Stimulated activated naive CD8-positive, alpha-beta T cell treated with anti-CD3 and anti-CD28 coated beads, Interleukin-15, amount 100 ng/mL, for 72 hours (primary cell): ENCODE data around the gene ERICH4.
A peak's percentile ranks its signal among the peaks of the same experiment; 100 is the strongest.
"Not testable (repeated sequence)": the region's sequence is repeated elsewhere in the genome, so short reads cannot be mapped to it uniquely, and the experiment has no call there.

ENCODE experiments used
- ATAC-seq: fragments of 150-1000 bp; cut with Tn5 transposase; 2 replicates; pipeline ENCODE4 v1.10.0; 2021; ENCODE audit warnings: mild to moderate bottlenecking, moderate library complexity
- DNase-seq, 2 donors: peaks; one replicate each; pipeline ENCODE4 v3.0.0; 2021 to 2022
- H3K27ac Mint-ChIP-seq, 2 donors: one replicate each; pipeline ENCODE4 v1.8.0; 2022; ENCODE audit warnings: mild to moderate bottlenecking in 2 of 2, mixed read lengths in 2 of 2, moderate library complexity in 2 of 2
- H3K27me3 Mint-ChIP-seq: one replicate; pipeline ENCODE4 v1.8.0; 2022; ENCODE audit warnings: mixed read lengths
- H3K4me1 Mint-ChIP-seq: one replicate; pipeline ENCODE4 v1.8.0; 2022; ENCODE audit warnings: mild to moderate bottlenecking, mixed read lengths
- H3K4me3 Mint-ChIP-seq, 2 donors: one replicate each; pipeline ENCODE4 v1.8.0; 2022; ENCODE audit warnings: mild to moderate bottlenecking in 2 of 2, mixed read lengths in 2 of 2, moderate library complexity in 1 of 2
- H3K9me3 Mint-ChIP-seq, 2 donors: one replicate each; pipeline ENCODE4 v1.8.0; 2022; ENCODE audit warnings: mixed read lengths in 2 of 2

The ERICH4 gene

GRCh38 chr19:41439441-41440222 lies 3.3 kb upstream of the ERICH4 start, which contains the start of gene DMAC2:
Gene DMAC2, minus strand, starts transcription at chr19:41439912. Its CDS starts 13 bp downstream, at chr19:41439899.
- DNase-seq (peak; percentile 92 to 94), ATAC-seq (peak; percentile 98)
- Mint-ChIP-seq H3K27ac (peak within 1 kb of the TSS in 1 of 2 donors; percentile 78), H3K27me3 (no peaks in the 10 kb centered on the region), H3K9me3 (no peaks in the 10 kb centered on the region), H3K4me1 (peaks cover 5% of the 10 kb centered on the region), H3K4me3 (no peak within 1 kb of the TSS)

DNA sequence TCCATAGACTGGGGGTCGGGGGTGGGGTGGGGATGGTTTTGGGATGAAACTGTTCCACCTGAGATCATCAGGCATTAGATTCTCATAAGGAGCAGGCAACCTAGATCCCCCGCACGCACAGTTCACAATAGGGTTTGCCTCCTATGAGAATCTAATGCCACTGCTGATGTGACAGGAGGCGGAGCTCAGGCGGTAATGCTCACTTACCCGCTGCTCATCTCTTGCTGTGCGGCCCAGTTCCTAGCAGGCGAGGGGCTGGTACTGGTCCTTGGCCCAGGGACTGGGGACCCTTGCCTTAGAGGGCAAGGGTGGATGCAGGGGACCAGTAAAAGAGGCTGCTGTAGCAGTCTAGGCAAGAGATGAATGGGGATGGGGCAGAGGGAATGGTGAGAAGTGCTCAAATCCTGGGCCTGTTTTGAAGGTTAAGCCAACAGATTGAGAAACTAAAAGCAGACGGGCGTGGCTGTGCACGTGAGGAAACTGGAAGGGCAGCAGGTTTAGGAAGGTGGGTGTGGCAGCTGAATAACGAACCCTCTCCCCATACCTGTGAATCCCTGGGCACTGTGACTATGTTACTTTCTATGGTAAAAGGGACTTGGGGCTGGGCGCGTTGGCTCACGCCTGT lies 1.5 kb upstream of the ERICH4 start:
- no peak for ATAC-seq
- peaks cover 5% of the 10 kb centered on the region for H3K4me1 Mint-ChIP-seq

GRCh38 chr19:41443813-41444455 lies 978 bp downstream of the ERICH4 start:
- peaks cover 7% of the 10 kb centered on the region for H3K27me3 Mint-ChIP-seq
- ATAC-seq (no peak), DNase-seq (no peak)
- H3K9me3 Mint-ChIP-seq = no peaks in the 10 kb centered on the region
- peak overlapping the region in 1 of 2 donors; percentile 0 for H3K27ac Mint-ChIP-seq
- no peak overlapping the region for H3K4me3 Mint-ChIP-seq
- peaks cover 5% of the 10 kb centered on the region for H3K4me1 Mint-ChIP-seq

More for the DNA sequence above, 1.5 kb upstream of the ERICH4 start:
- Mint-ChIP-seq H3K4me3 (no peak overlapping the region), H3K27ac (no peak overlapping the region), H3K27me3 (peaks cover 4% of the 10 kb centered on the region), H3K9me3 (no peaks in the 10 kb centered on the region)
- DNase-seq = no peak

DNA sequence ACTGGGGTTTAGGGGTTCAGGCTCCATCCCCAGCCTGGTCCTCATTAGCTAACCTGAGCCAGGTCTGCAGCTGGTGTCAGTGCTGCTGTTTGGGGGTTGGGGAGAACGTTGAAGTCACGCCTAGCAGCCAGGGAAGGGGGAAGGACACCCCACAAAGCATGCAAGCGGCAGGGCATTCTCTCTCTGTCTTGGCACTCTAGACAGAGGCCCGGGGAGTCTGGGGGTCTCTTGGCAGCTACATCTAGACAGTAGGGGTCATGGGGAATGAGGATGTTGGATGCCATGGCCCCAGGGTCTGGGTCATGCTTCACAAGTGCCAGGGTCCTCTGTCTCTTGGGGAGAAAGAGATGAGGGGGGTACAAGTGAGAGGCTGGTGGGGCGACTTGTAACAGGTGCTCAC lies 2.6 kb downstream of the ERICH4 start:
- H3K9me3 Mint-ChIP-seq = no peaks in the 10 kb centered on the region
- no peak overlapping the region for H3K4me3 Mint-ChIP-seq
- peaks cover 12% of the 10 kb centered on the region for H3K4me1 Mint-ChIP-seq

DNA sequence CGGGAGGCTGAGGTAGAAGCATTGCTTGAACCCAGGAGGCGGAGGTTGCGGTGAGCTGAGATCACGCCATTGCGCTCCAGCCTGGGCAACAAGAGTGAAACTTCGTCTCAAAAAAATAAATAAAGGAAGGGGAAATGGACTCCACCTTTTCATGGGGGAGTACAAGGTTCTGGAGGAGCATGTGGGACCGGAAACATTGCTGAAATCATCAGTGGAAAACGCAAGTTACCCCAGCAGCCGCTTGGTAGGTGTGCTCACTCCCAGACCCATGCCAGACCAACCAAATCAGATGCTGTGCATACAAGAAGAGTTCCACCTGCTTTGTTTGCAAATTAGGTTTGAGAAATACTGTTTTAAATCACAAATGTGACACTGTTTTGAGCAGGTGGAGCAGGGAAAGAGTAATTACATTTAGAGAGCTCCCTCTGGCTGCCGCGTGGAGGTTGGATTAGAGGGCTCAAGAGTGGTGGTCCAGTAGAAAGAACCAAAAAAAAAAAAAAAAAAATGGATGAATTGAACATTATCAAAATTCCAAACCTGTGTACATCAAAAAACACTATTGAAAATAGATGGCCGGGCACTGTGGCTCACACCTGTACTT lies 4.9 kb downstream of the ERICH4 start:
- Mint-ChIP-seq H3K9me3 (no peaks in the 10 kb centered on the region), H3K4me3 (peak overlapping the region in 1 of 2 donors; percentile 33)

More for the DNA sequence above, 2.6 kb downstream of the ERICH4 start:
- DNase-seq = no peak
- Mint-ChIP-seq H3K27ac (no peak overlapping the region), H3K27me3 (peaks cover 20% of the 10 kb centered on the region)
- no peak for ATAC-seq

GRCh38 chr19:41449079-41449864 lies 6.3 kb downstream of the ERICH4 start:
- peak; percentile 74 to 76 for DNase-seq
- Mint-ChIP-seq H3K27me3 (peaks cover 20% of the 10 kb centered on the region), H3K27ac (peak overlapping the region in 1 of 2 donors; percentile 78), H3K4me3 (peak overlapping the region; percentile 85 to 87), H3K9me3 (no peaks in the 10 kb centered on the region), H3K4me1 (peaks cover 12% of the 10 kb centered on the region)
- ATAC-seq = peak; percentile 89

More for the DNA sequence above, 4.9 kb downstream of the ERICH4 start:
- Mint-ChIP-seq H3K4me1 (peaks cover 12% of the 10 kb centered on the region), H3K27ac (no peak overlapping the region), H3K27me3 (peaks cover 20% of the 10 kb centered on the region)
- ATAC-seq (no peak), DNase-seq (no peak)

DNA sequence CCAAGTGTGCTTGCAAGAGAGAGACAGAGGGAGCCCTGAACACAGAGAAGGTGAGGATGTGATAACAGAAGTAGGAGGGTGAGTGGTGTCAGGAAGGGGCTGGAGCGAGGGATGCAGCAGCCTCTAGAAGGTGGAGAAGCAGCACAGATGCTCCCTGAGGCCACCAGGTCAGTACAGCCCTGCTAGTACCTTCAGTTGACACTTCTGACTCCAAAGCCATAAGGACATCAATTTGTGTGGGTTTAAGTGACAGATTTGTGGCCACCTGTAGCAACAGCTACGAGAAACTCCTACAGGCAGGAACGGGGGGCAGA lies 6.9 kb downstream of the ERICH4 start:
- peaks cover 12% of the 10 kb centered on the region for H3K4me1 Mint-ChIP-seq
- H3K27me3 Mint-ChIP-seq = peaks cover 20% of the 10 kb centered on the region
- H3K4me3 Mint-ChIP-seq = no peak overlapping the region
- DNase-seq (no peak), ATAC-seq (peak; percentile 44)
- H3K9me3 Mint-ChIP-seq = no peaks in the 10 kb centered on the region
- H3K27ac Mint-ChIP-seq = no peak overlapping the region

DNA sequence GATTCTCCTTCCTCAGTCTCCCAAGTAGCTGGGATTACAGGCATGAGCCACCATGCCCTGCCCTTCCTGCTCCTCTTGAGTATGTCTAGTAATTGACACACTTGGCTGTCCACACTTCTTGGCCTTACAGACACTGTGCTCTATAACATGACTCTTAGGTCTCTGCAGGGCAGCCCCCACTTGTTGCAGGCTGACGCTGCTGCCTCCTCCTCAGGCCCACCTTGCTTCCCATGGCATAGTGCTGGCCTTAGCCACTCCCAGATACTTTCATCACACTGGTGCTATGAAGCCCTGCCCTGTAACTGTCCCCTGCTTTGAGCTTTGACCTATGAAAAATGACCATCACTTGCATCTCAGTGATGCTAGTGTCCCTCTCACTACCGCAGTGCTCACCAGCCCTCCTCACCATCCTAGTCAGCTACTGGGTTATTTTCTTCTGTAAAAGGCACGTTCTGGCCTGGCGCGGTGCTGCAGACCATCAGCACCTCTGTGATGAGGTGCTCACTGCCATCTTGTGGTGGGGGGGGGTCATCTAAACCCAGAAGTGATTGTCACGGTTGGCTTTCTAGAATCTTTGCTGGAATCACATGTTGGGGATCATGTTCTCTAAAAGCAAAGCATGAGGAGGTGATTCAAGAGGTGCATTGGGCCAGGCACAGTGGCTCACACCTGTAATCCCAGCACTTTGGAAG lies 9.8 kb downstream of the ERICH4 start:
- Mint-ChIP-seq H3K9me3 (no peaks in the 10 kb centered on the region), H3K27ac (no peak overlapping the region), H3K4me1 (peaks cover 34% of the 10 kb centered on the region), H3K4me3 (no peak overlapping the region), H3K27me3 (peaks cover 21% of the 10 kb centered on the region)
- DNase-seq (no peak), ATAC-seq (no peak)

DNA sequence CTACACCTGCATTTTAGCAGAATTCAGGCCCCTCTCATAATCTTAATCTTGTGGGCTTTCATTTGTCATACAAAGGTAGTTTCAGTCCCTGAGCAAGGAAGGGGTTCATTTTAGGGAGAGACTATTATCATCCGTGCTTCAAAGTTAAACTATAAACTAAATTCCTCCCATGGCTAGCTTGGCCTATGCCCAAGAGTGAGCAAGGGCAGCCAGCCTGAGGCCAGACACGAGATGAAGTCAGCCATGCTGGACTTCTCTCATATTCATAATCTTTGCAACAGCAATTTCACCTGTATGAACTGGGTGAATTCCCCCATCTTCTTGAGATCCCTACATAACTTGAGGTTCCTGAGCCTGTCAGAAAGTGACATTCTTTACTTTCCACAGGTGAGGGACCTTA lies 13.0 kb downstream of the ERICH4 start:
- no peak for ATAC-seq
- Mint-ChIP-seq H3K27ac (no peak overlapping the region), H3K4me3 (no peak overlapping the region), H3K4me1 (peaks cover 27% of the 10 kb centered on the region), H3K27me3 (peaks cover 25% of the 10 kb centered on the region), H3K9me3 (no peaks in the 10 kb centered on the region)
- DNase-seq = no peak

DNA sequence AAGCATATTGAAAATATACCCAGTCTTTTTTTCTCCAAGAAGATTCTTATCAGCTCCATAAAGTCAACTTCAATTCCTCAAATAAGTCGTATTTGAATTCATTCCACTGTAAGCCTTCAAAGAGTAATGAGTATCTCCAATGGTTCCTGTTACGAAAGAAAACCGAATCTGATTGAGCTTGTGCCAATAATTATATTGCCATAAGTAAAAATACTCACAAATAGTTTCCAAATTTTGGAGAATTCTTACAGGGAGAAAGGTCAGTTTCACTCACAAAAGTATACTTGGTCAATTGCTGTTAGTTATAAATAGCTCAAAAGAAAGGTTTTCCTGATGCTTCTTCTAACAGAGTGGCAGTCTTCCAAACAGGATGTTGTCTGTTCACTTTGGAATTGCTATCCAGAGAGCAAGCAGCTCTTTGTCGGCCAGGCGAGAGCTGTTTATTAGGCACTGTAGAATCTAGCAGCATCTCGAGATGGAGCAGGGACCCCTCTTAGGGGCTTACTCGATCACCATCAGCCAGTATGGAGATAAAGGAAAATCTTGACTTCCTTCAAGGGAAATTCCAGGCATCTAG lies 13.5 kb downstream of the ERICH4 start:
- peaks cover 26% of the 10 kb centered on the region for H3K27me3 Mint-ChIP-seq
- no peaks in the 10 kb centered on the region for H3K9me3 Mint-ChIP-seq
- H3K4me3 Mint-ChIP-seq = no peak overlapping the region
- peaks cover 27% of the 10 kb centered on the region for H3K4me1 Mint-ChIP-seq
- ATAC-seq = no peak
- no peak overlapping the region for H3K27ac Mint-ChIP-seq
- DNase-seq = no peak

DNA sequence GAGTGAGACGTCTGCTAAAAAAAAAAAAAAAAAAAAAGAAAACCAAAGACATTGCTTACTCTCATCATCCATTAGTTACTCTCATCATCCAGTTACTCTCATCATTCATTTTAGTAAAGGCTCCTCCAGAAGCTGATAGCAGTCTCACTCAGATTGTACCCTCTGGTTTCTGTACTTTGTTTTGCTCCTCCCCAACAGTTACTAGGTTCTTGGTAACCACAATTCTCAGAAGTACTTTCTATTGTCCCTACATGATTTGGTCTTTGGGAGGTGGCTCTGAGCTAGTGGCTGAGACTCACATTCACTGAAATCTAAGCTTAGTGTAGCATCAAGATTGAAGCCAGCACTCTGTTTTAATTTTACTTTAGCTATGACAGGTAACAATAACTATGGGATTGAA lies 14.3 kb downstream of the ERICH4 start:
- Mint-ChIP-seq H3K4me3 (peak overlapping the region; percentile 5 to 26), H3K9me3 (no peaks in the 10 kb centered on the region), H3K27ac (peak overlapping the region in 1 of 2 donors; percentile 24), H3K4me1 (peaks cover 27% of the 10 kb centered on the region), H3K27me3 (peaks cover 26% of the 10 kb centered on the region)
- ATAC-seq (peak; percentile 97), DNase-seq (no peak)

- Mint-ChIP-seq H3K27ac (no peak overlapping the region), H3K9me3 (no peaks in the 10 kb centered on the region), H3K27me3 (peaks cover 45% of the 10 kb centered on the region), H3K4me1 (peaks cover 15% of the 10 kb centered on the region), H3K4me3 (no peak overlapping the region)
- ATAC-seq (no peak), DNase-seq (no peak)
Observed at GRCh38 chr19:41462497-41462896, 19.5 kb downstream of the ERICH4 start.

DNA sequence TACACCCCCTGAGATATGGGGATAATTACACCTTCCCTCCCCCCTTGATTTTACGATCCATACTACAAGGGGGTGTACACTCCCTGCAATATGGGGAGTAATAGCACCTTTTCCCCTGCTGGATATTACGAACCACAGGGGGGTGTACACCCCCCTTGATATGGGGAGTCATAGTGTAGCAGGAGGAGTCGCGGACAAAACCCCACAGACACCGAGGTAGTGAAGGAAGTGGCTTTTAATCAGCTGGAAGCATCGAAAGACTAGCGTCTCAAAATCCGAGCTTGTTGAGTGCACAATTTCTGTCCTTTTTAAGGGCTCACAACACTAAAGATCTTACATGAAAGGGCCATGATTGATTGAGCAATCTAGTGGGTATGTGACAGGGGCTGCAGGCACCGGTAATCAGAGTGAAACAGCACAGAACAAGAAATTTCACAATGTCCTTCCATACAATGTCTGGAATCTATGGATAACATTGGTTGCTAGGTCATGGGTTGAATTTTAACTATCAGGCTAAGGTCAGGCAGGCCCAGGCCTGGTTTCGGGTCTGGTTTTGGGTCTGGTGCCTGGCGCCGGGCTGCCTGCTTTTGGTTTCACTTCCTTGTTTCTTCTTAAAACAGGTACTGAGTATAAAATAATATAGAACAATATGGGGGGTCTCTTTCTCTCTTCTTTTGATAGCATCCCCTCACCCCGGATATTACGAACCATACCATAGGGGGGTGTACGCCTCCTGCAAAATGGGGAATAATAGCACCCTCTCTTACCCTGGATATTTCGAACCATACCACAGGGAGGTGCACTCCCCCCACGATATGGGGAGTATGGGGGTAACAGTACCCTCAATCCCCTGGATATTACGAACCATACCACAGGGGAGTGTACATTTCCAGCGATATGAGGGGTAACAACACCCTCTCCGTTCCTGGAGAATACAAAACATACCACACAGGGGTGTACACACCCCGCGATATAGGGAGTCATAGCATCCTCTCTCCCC lies 20.6 kb downstream of the ERICH4 start:
- DNase-seq, ATAC-seq, H3K9me3 Mint-ChIP-seq, H3K4me1 Mint-ChIP-seq: not testable (repeated sequence)
- Mint-ChIP-seq H3K4me3 (peak overlapping the region in 1 of 2 donors; percentile 18), H3K27ac (peak overlapping the region in 1 of 2 donors; percentile 71), H3K27me3 (peaks cover 55% of the 10 kb centered on the region)
